A549 (cell line): ENCODE measurements around the gene AUTS2.

Source experiments
- CHD4 ChIP-seq: fragments of 200-600 bp; sonication (generic); IDR thresholded peaks from 2 replicates; pipeline ENCODE4 v1.6.1; 2016; ENCODE audit warnings: antibody characterized with exemption, mild to moderate bottlenecking, borderline replicate concordance
- CTCF ChIP-seq: fragments of >200 bp; sonication (Bioruptor Twin); formaldehyde crosslinking; IDR thresholded peaks from 3 replicates; pipeline ENCODE4 v1.5.1; 2016
- EHF ChIP-seq: fragments of 250-450 bp; sonication (Bioruptor Pico); IDR thresholded peaks from 2 replicates; pipeline ENCODE4 v1.5.0; 2020; ENCODE audit warnings: mild to moderate bottlenecking
- MAX ChIP-seq: IDR thresholded peaks from 2 replicates; pipeline ENCODE4 v1.6.1; 2012
- MAZ ChIP-seq: fragments of 150-350 bp; IDR thresholded peaks from 2 replicates; pipeline ENCODE4 v1.6.1; 2014; ENCODE audit warnings: antibody characterized with exemption, low read depth, low read length, borderline replicate concordance
- PBX3 ChIP-seq: IDR thresholded peaks from 2 replicates; pipeline ENCODE4 v1.6.1; 2012
- RFX5 ChIP-seq: fragments of 450-650 bp; IDR thresholded peaks from 2 replicates; pipeline ENCODE4 v1.7.1; 2014; ENCODE audit warnings: antibody characterized with exemption, mild to moderate bottlenecking, moderate library complexity
- SREBF2 ChIP-seq: fragments of 450-650 bp; IDR thresholded peaks from 2 replicates; pipeline ENCODE4 v1.6.1; 2014; ENCODE audit warnings: mild to moderate bottlenecking, moderate library complexity
- TFCP2L1 ChIP-seq: fragments of 250-450 bp; sonication (Bioruptor Pico); IDR thresholded peaks from 2 replicates; pipeline ENCODE4 v1.5.0; 2021; ENCODE audit warnings: mild to moderate bottlenecking
- TF ChIP-seq, protein P1 (sequence below): fragments of 450-650 bp; IDR thresholded peaks from 2 replicates; pipeline ENCODE4 v1.6.1; 2014; ENCODE audit warnings: antibody characterized with exemption

- no peak for TF ChIP-seq RFX5
- TF ChIP-seq TFCP2L1 (CRISPR knock-in tag): no peak
- TF ChIP-seq CHD4: no peak
- TF ChIP-seq CTCF: no peak; the same call in 2 of the 3 replicates
- no peak for TF ChIP-seq EHF (CRISPR knock-in tag)
- TF ChIP-seq PBX3: no peak
- no peak for TF ChIP-seq MAX
- no peak for TF ChIP-seq SREBF2
- TF ChIP-seq, protein P1, sequence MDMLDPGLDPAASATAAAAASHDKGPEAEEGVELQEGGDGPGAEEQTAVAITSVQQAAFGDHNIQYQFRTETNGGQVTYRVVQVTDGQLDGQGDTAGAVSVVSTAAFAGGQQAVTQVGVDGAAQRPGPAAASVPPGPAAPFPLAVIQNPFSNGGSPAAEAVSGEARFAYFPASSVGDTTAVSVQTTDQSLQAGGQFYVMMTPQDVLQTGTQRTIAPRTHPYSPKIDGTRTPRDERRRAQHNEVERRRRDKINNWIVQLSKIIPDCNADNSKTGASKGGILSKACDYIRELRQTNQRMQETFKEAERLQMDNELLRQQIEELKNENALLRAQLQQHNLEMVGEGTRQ: no peak
- TF ChIP-seq MAZ: no peak
These were observed 79.0 kb downstream of the AUTS2 start for GRCh38 chr7:69677054-69677852.
